ENCODE results near the gene GNAT1. TPM values are rescaled to one million over a fixed set of nuclear protein-coding genes. Genes with fewer than 3 reads are reported as not detected.

Gene GNAT1
- total and polyA plus RNA-seq, 2 of the 13 experiments (the other 11 are each of a cell fraction or from before 2014, with no cell fraction given): 0.15 TPM; not detected in 1

DNA sequence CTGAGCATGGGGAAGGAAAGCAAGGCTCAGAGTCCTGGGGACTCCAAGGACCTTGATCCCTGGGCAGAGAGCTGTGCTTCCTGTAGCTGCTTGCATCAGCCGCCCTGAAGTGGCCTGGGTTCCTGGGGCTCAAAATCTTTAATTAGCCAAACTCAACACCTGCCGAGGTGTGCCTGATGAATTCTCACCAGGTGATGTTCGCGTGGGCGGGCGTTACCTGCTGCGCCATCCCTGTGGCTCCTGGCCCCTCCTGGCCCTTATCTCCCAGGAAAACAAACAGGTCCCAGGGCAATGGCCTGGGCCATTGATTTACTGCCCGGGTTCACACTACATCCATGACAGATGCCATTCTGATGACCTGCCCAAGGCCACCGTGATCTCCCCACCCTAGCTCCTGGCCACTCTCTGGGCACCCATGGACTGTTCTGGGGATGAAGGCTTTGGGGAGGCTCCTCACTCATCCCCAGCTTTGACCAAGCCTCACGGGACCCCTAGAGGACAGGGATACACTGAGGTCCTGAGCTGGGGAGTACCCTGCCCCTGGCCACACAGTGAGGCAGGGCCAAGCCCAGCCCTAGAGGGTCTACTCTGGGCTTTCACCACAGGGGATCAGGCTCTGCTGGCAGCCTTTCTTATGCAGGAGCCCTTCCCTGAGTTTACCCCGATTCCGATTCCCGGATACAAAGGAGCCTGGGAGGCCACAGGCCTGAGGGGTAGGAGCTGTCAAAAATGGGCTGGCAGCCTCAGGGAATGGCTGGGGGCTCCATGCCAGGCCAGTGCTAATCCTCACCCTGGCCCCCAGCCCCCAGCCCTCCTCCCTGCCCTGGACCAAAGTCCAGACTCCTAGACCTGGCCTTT, 19.3 kb downstream of the GNAT1 start (continued):
- TF ChIP-seq ZNF776 (CRISPR knock-in tag; IDR thresholded peaks at IDR 0.05) (no peak), NR2F6 (IDR thresholded peaks at IDR 0.05) (peak; percentile 83), NR2F6 (CRISPR knock-in tag; IDR thresholded peaks at IDR 0.05) (peak; percentile 85), ZNF747 (CRISPR knock-in tag; IDR thresholded peaks at IDR 0.05; ENCODE audit: borderline replicate concordance) (no peak; the same call in 1 of the 2 replicates), ZNF605 (CRISPR knock-in tag; IDR thresholded peaks at IDR 0.05) (peak; percentile 69), PTBP1 (IDR thresholded peaks at IDR 0.05; ENCODE audit: low read depth, low read length, poor library complexity, severe bottlenecking) (no peak), ZNF709 (CRISPR knock-in tag; IDR thresholded peaks at IDR 0.05) (no peak), ELF1 (CRISPR knock-in tag; IDR thresholded peaks at IDR 0.05) (no peak; the same call in 1 of the 2 replicates), NFE2L1 (CRISPR knock-in tag; IDR thresholded peaks at IDR 0.05; ENCODE audit: borderline replicate concordance) (no peak), TOE1 (CRISPR knock-in tag; IDR thresholded peaks at IDR 0.05) (no peak), ZSCAN20 (CRISPR knock-in tag; IDR thresholded peaks at IDR 0.05; ENCODE audit: borderline replicate concordance) (no peak), SMAD1 (CRISPR knock-in tag; IDR thresholded peaks at IDR 0.05; ENCODE audit: borderline replicate concordance, low read depth) (0 out of 2 replicates have a peak, but pooled peaks have one; percentile 13), TRIM22 (IDR thresholded peaks at IDR 0.05) (no peak), IRX3 (CRISPR knock-in tag; IDR thresholded peaks at IDR 0.05; ENCODE audit: borderline replicate concordance, low read depth) (no peak), GZF1 (CRISPR knock-in tag; IDR thresholded peaks at IDR 0.05) (no peak), NFATC3 (CRISPR knock-in tag; IDR thresholded peaks at IDR 0.05) (0 out of 2 replicates have a peak, but pooled peaks have one; percentile 44), SSRP1 (CRISPR knock-in tag; IDR thresholded peaks at IDR 0.05) (peak; percentile 62), MIER2 (CRISPR knock-in tag; IDR thresholded peaks at IDR 0.05) (no peak; the same call in 1 of the 2 replicates), KDM3A (CRISPR knock-in tag; IDR thresholded peaks at IDR 0.05; ENCODE audit: low read depth) (no peak; the same call in 1 of the 2 replicates), KLF6 (CRISPR knock-in tag; IDR thresholded peaks at IDR 0.05) (no peak)
- TF ChIP-seq, protein P1, sequence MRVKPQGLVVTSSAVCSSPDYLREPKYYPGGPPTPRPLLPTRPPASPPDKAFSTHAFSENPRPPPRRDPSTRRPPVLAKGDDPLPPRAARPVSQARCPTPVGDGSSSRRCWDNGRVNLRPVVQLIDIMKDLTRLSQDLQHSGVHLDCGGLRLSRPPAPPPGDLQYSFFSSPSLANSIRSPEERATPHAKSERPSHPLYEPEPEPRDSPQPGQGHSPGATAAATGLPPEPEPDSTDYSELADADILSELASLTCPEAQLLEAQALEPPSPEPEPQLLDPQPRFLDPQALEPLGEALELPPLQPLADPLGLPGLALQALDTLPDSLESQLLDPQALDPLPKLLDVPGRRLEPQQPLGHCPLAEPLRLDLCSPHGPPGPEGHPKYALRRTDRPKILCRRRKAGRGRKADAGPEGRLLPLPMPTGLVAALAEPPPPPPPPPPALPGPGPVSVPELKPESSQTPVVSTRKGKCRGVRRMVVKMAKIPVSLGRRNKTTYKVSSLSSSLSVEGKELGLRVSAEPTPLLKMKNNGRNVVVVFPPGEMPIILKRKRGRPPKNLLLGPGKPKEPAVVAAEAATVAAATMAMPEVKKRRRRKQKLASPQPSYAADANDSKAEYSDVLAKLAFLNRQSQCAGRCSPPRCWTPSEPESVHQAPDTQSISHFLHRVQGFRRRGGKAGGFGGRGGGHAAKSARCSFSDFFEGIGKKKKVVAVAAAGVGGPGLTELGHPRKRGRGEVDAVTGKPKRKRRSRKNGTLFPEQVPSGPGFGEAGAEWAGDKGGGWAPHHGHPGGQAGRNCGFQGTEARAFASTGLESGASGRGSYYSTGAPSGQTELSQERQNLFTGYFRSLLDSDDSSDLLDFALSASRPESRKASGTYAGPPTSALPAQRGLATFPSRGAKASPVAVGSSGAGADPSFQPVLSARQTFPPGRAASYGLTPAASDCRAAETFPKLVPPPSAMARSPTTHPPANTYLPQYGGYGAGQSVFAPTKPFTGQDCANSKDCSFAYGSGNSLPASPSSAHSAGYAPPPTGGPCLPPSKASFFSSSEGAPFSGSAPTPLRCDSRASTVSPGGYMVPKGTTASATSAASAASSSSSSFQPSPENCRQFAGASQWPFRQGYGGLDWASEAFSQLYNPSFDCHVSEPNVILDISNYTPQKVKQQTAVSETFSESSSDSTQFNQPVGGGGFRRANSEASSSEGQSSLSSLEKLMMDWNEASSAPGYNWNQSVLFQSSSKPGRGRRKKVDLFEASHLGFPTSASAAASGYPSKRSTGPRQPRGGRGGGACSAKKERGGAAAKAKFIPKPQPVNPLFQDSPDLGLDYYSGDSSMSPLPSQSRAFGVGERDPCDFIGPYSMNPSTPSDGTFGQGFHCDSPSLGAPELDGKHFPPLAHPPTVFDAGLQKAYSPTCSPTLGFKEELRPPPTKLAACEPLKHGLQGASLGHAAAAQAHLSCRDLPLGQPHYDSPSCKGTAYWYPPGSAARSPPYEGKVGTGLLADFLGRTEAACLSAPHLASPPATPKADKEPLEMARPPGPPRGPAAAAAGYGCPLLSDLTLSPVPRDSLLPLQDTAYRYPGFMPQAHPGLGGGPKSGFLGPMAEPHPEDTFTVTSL (CRISPR knock-in tag; IDR thresholded peaks at IDR 0.05; ENCODE audit: borderline replicate concordance): no peak
- TF ChIP-seq, protein P2, sequence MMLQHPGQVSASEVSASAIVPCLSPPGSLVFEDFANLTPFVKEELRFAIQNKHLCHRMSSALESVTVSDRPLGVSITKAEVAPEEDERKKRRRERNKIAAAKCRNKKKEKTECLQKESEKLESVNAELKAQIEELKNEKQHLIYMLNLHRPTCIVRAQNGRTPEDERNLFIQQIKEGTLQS (CRISPR knock-in tag; IDR thresholded peaks at IDR 0.05): no peak; the same call in none of the 2 replicates
- TF ChIP-seq, protein P3, sequence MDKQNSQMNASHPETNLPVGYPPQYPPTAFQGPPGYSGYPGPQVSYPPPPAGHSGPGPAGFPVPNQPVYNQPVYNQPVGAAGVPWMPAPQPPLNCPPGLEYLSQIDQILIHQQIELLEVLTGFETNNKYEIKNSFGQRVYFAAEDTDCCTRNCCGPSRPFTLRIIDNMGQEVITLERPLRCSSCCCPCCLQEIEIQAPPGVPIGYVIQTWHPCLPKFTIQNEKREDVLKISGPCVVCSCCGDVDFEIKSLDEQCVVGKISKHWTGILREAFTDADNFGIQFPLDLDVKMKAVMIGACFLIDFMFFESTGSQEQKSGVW (CRISPR knock-in tag; IDR thresholded peaks at IDR 0.05; ENCODE audit: borderline replicate concordance): no peak

Measured in HepG2 (cell line).